GM12875 (cell line): Measurements from ENCODE around the gene MAML2.

Experiments
- H3K4me3 ChIP-seq: one replicate; pipeline ENCODE4 v1.5.1; 2011; ENCODE audit warnings: low read depth, low read length, control low read depth
- TF ChIP-seq, protein P1 (sequence below): IDR thresholded peaks from 2 replicates; pipeline ENCODE4 v1.5.1; 2011; ENCODE audit warnings: low read depth, mild to moderate bottlenecking, control low read depth, inconsistent platforms, low read length, moderate library complexity, borderline replicate concordance; ENCODE audit not compliant: insufficient read depth

Gene MAML2

DNA sequence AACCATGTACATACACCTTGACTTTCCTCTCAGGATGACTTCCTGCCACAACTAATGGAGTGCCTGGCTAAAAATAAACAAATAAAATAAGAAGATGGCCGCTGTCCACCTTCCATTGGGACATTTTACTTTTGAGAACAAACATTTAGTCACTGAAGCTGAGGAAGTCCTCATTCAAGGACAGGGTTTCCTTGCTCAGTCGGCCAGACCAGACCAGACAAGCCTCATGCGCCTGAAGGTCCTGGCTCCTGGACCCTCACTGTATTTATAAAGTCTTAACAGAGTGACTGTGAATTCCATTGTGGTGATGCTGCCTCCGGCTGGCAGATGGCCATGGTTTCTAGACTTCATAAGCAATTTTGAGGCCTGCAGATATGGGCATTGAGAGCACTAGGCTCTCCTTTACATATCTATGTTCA lies 114.5 kb downstream of the MAML2 start:
- H3K4me3 ChIP-seq, result no peak overlapping the region
- TF ChIP-seq, protein P1, sequence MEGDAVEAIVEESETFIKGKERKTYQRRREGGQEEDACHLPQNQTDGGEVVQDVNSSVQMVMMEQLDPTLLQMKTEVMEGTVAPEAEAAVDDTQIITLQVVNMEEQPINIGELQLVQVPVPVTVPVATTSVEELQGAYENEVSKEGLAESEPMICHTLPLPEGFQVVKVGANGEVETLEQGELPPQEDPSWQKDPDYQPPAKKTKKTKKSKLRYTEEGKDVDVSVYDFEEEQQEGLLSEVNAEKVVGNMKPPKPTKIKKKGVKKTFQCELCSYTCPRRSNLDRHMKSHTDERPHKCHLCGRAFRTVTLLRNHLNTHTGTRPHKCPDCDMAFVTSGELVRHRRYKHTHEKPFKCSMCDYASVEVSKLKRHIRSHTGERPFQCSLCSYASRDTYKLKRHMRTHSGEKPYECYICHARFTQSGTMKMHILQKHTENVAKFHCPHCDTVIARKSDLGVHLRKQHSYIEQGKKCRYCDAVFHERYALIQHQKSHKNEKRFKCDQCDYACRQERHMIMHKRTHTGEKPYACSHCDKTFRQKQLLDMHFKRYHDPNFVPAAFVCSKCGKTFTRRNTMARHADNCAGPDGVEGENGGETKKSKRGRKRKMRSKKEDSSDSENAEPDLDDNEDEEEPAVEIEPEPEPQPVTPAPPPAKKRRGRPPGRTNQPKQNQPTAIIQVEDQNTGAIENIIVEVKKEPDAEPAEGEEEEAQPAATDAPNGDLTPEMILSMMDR, result no peak

GRCh38 chr11:96227244-96227643 lies 115.8 kb downstream of the MAML2 start:
- TF ChIP-seq, protein P1, result no peak
- H3K4me3 ChIP-seq, result no peak overlapping the region

GRCh38 chr11:96223083-96223482 lies 119.9 kb downstream of the MAML2 start:
- TF ChIP-seq, protein P1, result no peak
- H3K4me3 ChIP-seq, result no peak overlapping the region

- TF ChIP-seq, protein P1, result no peak
- H3K4me3 ChIP-seq, result no peak overlapping the region
Observed at GRCh38 chr11:96222102-96222501, 120.9 kb downstream of the MAML2 start.

- TF ChIP-seq, protein P1, result no peak
- H3K4me3 ChIP-seq, result no peak overlapping the region
Observed at GRCh38 chr11:96221244-96222070, 121.5 kb downstream of the MAML2 start.

GRCh38 chr11:96219981-96220623 lies 122.9 kb downstream of the MAML2 start:
- no peak overlapping the region for H3K4me3 ChIP-seq
- TF ChIP-seq, protein P1, result no peak

GRCh38 chr11:96218901-96219300 lies 124.1 kb downstream of the MAML2 start:
- TF ChIP-seq, protein P1, result no peak
- no peak overlapping the region for H3K4me3 ChIP-seq
